Measurements from ENCODE around the gene SEPTIN8. TPM values are rescaled to one million over a fixed set of nuclear protein-coding genes. Genes with fewer than 3 reads are reported as not detected.

SEPTIN8 gene
- total RNA-seq, 1 donor from 2014 or later = 38.1 TPM

DNA sequence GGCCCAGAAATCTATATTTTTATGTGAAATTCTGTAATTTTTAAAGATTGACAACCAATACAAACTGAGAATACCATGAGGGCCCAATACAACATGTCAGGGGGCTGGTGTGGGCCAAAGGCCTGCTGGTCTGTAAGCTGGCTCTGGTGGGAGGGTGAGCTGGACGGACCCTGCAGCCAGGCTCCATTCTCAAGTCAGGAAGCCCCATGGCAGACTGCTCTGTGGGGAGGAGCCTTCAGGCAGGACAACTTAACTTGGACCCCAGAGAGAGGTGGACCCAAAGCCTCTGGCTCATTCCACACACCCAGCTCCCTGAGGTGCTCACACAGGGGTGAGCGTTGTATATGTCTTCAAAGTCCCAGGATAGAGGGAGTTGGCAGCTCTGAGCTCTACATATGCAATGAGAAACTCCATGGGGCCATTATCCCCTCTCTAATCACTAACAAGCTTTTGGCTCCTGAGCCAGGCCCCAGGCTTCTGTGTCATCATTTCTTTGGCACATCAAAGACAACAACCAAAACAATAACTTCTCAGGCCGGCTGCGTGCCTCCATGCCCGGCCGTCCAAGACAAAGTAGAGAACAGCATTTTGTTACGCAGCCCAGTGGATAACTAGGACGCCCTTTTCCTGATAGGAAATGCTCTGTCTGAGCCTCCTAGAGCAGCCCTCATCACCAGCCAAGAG, 6.4 kb downstream of the SEPTIN8 start:
- H3K4me3 ChIP-seq (ENCODE audit: low read depth, low read length) = no peak overlapping the region
- DNase-seq (ENCODE audit: low read depth) = no peak
- TF ChIP-seq CTCF (conservative IDR thresholded peaks at IDR 0.05; ENCODE audit: low read depth, low read length) = no peak

- H3K4me3 ChIP-seq (ENCODE audit: low read depth, low read length) = no peak overlapping the region
- no peak for DNase-seq (ENCODE audit: low read depth)
- no peak for TF ChIP-seq CTCF (conservative IDR thresholded peaks at IDR 0.05; ENCODE audit: low read depth, low read length)
Measured at GRCh38 chr5:132768485-132768868, 8.6 kb downstream of the SEPTIN8 start.

DNA sequence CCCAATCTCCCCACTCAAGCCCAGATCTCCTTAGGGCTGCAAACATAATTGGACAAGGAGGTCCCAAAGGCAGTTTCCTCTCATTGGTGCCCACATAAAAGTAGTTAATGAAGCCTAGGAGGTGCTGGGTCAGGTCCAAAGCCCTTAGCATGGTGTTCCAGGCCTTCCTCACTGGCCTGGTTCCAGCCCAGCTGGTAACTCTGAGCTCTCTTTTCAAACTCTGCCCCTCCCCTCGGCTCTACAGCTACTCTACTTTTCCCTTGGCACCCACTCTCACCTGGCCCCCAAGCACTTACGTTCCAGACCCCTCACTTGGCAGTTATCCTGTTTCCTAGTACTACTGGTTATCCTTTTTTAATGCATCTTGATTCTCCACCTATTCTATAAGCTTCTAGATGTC, 9.9 kb downstream of the SEPTIN8 start:
- no peak overlapping the region for H3K4me3 ChIP-seq (ENCODE audit: low read depth, low read length)
- DNase-seq (ENCODE audit: low read depth) = no peak
- TF ChIP-seq CTCF (conservative IDR thresholded peaks at IDR 0.05; ENCODE audit: low read depth, low read length) = no peak

DNA sequence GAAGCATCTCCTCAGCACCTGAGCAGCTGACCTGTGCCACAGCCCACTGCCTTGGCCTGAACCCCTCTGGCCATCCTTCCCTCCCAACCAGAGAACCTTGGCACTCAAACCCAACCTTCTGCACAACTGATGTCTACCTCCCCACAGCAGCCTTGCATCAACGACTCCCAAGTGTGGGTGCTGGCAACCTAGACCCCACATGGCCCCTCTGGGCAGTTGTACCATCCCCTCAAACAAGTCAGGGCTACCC, 10.3 kb downstream of the SEPTIN8 start:
- no peak overlapping the region for H3K4me3 ChIP-seq (ENCODE audit: low read depth, low read length)
- DNase-seq (ENCODE audit: low read depth) = no peak
- TF ChIP-seq CTCF (conservative IDR thresholded peaks at IDR 0.05; ENCODE audit: low read depth, low read length) = no peak

- no peak for TF ChIP-seq CTCF (conservative IDR thresholded peaks at IDR 0.05; ENCODE audit: low read depth, low read length)
- DNase-seq (ENCODE audit: low read depth) = no peak
- H3K4me3 ChIP-seq (ENCODE audit: low read depth, low read length) = no peak overlapping the region
Measured at GRCh38 chr5:132766020-132766805, 10.8 kb downstream of the SEPTIN8 start.

- TF ChIP-seq CTCF (conservative IDR thresholded peaks at IDR 0.05; ENCODE audit: low read depth, low read length) = no peak
Measured at GRCh38 chr5:132765311-132766019, 11.6 kb downstream of the SEPTIN8 start.

More at GRCh38 chr5:132765311-132766019, 11.6 kb downstream of the SEPTIN8 start:
- no peak for DNase-seq (ENCODE audit: low read depth)
- no peak overlapping the region for H3K4me3 ChIP-seq (ENCODE audit: low read depth, low read length)

Data from epithelial cell of proximal tubule (primary cell).